ENCODE data around the gene WWC2. TPM values are rescaled to one million over a fixed set of nuclear protein-coding genes. Genes with fewer than 3 reads are reported as not detected.
"Not testable (repeated sequence)": the region's sequence is repeated elsewhere in the genome, so short reads cannot be mapped to it uniquely, and the experiment has no call there.

Gene WWC2
- total RNA-seq, 1 donor from 2014 or later: 67.3 TPM

DNA sequence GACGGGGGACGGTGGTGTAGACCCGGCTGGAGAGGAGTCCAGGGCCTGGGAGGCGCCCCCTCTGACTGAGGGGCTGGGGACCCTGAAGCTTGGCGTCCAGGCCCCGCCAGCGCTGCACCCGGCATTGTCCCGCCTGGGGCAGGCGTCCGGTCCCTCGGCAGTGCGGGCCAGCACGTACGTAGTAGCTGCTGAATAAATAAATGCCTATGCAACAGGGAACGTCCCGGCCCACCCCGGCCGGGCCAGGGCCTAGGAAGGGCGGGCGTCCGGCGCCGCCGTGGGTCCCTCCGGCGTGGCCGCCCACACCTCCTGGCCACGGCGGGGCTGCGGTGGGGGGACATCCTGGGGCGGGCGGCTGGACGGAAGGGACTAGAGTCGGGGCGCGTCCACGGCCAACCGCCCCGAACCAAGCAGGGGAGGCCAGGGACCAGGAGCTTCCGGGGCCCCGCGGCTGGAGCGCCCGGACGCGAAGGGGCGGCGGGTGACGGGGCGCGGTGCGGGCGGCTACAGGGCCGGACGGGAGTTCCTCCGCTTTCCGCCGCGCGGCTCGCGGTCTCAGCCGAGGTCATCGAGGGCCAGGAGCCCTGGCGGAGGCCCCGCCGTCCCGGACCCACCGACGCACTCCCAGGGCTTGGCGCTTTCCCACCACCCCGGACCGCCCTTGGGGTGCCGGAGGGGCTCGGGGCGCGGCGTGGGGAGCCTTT is 886 bp upstream of the WWC2 start:
- intact Hi-C loops (cut with DNase I): no loop called here
- DNase-seq (ENCODE audit: low spot score) (peak; percentile 77), ATAC-seq (peak; percentile 71)

DNA sequence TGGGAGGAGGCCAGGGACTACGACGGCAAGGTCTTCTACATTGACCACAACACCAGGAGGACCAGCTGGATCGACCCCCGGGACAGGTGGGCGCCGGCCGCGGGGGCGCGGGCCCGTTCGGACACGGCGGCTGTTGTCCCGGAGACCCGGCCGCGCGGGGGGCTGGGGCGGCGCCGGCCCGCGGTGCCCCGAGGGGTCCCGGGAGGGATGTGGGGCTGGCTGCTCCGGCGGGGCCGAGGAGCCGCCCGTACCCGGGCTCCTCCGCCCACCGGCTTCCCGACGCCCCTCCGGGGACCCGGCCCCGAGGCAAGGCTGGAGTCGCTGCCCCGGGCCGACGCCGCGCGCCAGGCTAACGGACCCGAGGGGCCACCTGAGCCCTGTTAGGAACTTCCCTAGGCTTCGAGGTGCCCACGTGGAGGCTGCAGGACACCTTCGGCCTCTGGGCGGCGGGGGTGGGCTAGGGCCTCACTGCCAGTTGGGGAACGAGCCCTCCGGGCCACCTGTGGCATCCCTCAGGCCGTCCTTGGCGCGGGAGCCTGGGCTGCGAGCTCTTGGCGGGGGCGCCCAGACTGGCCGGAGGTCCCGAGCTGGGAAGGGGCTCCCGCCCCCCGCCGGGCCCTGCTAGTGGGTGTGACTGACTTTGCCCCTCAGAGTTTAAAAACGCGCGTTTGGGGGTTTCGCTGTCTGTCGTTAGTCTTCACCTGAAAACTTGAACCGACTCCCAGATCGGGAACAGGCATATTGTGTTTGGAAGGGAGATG is 660 bp downstream of the WWC2 start:
- ATAC-seq: no peak
- intact Hi-C loops (cut with DNase I): no loop called here
- DNase-seq (ENCODE audit: low spot score): peak; percentile 68

DNA sequence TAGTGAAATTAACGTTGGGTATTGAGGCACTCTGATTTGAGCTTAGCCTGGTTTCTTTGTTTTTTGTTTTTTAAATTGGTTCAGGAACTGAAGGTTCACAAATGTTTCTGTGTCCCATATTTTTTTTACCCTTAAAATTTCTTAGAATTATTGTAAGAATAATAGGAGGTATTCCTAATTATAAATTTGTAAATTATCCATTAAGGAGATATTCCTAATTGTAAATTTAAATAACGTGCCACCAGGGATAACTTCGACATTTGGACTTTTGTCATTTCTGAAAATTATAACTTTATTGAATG is 1.2 kb downstream of the WWC2 start:
- ATAC-seq: no peak
- intact Hi-C loops (cut with DNase I): no loop called here

DNA sequence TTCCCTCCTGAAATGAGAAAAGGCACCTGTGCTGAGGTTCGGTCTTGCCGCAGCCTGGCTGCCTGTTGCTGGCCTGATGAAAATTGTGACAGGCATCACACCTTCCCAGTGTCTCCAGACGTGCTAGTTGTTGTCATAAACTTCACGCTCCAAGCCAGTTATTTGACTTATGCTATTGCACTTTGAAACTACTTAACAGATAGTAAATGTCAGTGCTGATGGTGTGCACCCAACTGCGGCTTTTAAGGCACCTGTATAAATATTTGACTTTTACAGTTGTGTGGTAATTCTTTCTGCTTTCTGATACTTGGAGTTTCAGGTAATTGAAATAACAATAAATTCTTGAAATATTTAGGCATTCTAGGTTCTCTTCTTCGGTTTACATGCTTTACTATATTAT is 1.8 kb downstream of the WWC2 start:
- DNase-seq (ENCODE audit: low spot score): no peak
- intact Hi-C loops (cut with DNase I): no loop called here
- no peak for ATAC-seq

More for the DNA sequence above, 1.2 kb downstream of the WWC2 start:
- no peak for DNase-seq (ENCODE audit: low spot score)

DNA sequence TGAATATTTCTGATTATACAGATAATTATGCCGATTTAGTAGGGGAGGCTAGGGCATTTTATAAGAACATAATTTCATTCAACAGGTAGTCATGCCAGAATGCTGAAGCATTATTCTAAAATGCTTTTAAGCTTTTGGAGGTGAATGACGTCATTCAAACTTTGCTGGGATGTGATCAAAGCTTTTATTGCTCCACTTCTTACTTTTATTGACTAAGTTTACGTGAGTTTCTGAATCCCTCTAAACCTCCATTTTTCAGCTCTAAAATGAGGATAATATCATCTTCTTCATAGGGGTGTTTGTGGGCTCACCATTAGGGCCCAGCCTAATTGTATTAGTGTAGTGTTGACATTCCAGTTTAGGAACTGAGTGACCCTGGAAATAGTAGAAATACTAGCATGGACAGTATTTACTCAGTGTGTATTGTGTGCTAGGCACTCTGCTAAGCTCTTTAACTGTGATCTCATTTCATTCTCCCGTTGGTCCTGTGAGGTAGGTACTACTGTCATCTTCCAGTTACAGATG is 3.0 kb downstream of the WWC2 start:
- intact Hi-C loops (cut with DNase I): no loop called here
- ATAC-seq (no peak), DNase-seq (ENCODE audit: low spot score) (no peak)

DNA sequence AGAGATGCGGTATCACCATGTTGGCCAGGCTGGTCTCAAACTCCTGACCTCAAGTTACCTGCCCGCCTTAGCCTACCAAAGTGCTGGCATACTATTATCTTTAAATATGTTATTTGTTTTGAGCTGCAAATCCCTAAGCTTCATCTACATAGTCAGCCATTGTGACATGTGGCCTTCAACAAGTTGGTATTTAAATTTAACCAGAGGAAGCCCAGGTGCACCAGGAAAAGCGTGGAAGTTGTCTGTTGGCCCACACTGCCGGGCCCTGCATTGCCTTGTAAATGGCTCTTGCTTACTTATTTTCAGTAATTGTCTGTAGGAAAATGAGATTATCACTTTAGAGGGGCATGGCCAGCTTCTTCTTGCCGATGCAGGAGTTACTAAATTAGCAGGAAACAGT is 6.0 kb downstream of the WWC2 start:
- DNase-seq (ENCODE audit: low spot score): no peak
- intact Hi-C loops (cut with DNase I): no loop called here
- no peak for ATAC-seq

DNA sequence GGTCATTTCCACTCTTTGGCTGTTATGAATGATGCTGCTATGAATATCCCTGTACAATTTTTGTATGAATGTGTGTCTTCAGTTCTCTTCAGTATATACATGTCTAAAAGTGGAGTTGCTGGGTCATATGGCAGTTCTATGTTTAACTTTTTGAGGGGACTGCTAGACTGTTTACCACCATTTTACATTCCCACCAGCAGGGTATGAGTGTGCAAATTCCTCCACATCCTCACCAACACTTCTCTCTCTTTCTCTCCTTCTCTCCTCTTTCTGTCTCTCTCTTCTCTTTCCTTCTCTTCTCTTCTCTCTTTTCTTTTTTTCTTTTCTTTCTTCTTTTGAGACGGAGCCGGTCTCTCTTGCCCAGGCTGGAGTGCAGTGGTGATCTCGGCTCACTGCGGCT is 7.8 kb downstream of the WWC2 start:
- intact Hi-C loops (cut with DNase I): no loop called here
- DNase-seq (ENCODE audit: low spot score) (no peak), ATAC-seq (no peak)

DNA sequence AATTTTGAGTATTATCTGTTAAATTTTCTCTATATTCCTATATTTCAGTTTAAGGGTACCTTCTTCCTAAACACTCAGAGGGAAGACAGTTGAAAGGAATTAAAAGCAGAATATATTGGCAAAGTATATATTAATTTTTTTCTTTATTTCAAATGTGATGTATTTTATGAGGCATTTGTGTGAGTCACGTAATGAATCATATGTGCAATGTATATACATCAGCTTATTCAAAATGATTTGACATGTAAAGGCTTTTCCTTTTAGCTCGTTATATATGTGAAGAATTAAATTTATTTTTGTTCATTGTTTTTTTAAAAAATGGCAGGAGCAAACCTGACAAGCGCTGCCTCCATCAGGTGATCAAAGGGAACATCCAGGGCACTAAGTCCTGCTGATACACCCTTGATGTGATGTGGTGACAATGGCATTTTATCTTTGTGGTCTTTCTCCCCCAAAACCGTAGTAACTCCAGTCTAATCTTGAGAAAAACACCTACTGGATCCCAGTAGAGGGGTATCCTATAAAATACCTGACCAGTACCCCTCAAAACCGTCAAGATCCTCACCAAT is 8.9 kb downstream of the WWC2 start:
- DNase-seq (ENCODE audit: low spot score): no peak
- no peak for ATAC-seq
- intact Hi-C loops (cut with DNase I): no loop called here

DNA sequence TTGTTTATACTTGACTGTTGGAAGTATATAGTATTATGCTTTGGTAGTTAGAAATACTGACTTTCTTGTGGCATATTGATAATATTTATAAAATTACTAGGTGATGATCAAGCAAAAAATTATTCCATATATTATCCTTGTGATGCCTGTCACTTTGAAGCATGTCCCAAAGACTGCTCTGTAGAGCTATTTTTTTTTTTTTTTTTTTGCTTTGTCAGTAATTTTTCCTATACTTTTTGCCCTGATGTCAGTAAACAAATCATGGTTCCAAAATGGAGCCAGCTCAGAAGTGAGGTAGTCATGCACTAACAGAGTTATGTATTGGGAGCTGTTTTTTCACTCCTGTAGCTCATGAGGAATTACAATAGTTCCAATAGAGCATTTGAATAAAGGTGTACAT is 11.2 kb downstream of the WWC2 start:
- DNase-seq (ENCODE audit: low spot score): no peak
- no peak for ATAC-seq

DNA sequence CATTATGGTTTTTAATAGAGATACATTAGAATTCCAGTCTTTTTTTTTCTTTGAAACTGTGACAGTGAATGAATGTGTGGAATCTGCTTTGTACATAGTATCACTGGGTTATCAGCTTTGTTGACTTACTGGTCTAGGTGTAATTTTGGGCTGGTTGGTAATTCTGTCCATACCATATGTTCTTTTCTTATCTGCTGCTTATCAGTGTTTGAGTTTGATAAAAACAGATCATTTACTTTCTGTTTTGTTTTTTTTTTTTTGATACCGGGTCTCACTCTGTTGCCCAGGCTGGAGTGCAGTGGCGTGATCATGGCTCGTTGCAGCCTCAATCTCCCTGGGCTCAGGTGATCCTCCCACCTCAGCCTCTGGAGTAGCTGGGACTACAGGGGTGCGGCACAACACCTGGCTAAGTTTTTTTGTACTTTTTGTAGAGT is 12.4 kb downstream of the WWC2 start:
- intact Hi-C loops (cut with DNase I): no loop called here
- ATAC-seq (no peak), DNase-seq (ENCODE audit: low spot score) (no peak)

More for the DNA sequence above, 11.2 kb downstream of the WWC2 start:
- intact Hi-C loops (cut with DNase I): no loop called here

DNA sequence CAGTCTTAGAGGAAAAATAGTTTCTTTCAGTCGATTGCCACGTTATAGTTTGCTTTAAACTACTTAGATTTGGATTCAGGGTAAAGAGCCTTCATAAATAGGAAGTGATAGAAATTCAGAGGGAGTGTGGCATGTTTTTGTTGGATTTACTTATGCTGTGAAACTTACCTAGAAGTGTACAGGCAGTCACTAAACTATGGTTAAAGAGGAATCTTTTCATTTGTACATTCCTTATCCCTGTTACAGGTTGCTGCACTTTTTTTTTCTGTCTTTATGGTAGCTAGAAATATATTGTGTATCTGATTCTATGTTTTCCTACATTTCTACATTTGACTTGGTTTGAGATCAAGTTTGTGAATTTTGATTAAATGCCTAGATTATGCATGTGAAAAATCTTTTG is 19.1 kb downstream of the WWC2 start:
- ATAC-seq (no peak), DNase-seq (ENCODE audit: low spot score) (no peak)
- intact Hi-C loops (cut with DNase I): no loop called here

DNA sequence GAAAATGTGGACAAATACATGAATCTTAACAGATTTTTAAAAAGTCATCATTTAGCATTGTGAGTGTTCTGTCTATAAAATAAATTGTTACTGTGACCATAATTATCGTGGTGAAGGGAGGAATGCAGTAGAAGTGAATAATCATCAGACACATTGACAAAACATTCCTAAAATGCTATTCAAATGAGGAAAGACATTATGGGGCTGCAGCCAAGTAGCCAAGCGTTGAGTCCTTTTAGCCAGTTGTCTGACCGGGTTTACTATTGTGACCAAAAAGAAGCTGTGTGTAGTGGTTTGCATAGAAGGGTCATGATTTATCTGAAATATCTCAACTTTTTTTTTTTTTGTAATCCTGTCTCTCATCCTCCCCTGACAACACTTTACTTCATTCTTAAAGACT is 19.5 kb downstream of the WWC2 start:
- DNase-seq (ENCODE audit: low spot score) (no peak), ATAC-seq (peak; percentile 55)
- intact Hi-C loops (cut with DNase I): no loop called here

DNA sequence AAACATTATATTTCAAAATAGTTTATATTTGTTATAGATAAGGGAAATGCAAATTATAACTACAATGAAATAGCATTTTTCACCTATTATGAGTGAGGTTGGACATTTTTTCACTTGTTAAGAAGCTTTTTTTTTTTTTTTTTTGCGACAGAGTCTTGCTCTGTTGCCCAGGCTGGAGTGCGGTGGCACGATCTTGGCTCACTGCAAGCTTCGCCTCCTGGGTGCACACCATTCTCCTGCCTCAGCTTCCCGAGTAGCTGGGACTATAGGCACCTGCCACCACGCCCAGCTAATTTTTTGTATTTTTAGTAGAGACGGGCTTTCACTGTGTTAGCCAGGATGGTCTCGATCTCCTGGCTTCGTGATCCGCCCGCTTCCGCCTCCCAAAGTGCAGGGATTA is 22.6 kb downstream of the WWC2 start:
- intact Hi-C loops (cut with DNase I); ATAC-seq; DNase-seq (ENCODE audit: low spot score): not testable (repeated sequence)

DNA sequence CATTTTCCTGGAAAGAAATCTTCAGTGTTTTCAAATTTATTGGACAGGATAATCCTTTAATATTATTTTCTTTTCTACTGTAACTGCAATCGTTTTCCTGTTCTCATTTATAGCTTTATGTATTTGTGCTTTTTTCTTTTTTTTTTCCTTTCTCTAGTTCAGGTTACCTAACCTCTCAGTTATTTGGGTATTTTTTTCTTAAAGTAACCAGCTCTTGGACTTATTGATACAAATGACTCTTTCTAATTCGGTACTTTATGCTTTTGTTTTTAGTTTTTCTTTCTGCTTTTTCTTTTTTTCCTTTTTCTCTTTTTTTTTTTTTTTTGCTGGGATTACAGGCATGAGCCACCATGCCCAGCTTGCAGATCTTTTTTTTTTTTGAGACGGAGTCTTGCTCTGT is 25.2 kb downstream of the WWC2 start:
- intact Hi-C loops (cut with DNase I): no loop called here
- no peak for DNase-seq (ENCODE audit: low spot score)
- ATAC-seq: no peak

DNA sequence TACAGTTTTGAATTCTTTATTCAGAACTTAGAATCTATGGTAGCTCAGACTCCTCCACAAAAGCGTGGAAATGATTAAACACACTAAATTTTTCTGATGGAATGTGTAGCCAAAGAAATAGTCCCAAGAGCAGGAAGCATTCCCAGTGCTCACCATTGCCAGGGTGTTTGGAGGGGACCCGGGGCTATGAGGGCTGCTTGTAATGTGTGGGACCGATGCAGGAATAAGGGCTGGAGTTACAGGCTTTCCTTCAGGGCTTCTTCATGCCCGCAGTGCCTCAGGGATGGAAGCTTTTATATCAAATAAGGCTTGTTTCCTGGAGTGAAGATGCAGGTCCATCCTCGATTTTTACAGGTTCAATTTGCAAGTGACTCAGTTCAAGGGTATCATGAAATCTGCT is 25.8 kb downstream of the WWC2 start:
- no peak for ATAC-seq
- DNase-seq (ENCODE audit: low spot score): no peak
- intact Hi-C loops (cut with DNase I): no loop called here

DNA sequence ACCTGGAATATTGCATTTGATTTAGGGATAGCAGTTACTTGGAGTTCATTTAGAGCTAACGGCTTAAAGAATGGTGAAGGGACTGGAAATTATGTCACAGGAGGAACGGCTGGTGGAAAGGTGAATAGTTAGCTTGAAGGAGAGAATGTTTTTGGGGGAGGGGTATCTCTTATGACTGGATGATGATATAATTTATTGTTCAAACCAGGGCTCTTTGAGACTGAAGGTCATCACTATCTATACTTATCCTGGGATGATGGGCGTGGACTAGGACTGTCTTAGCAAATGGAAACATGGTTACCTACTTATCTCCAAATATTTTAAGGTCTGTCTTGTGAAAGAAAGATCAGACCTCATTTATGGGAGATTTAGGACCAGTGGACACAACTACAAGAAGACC is 30.1 kb downstream of the WWC2 start:
- intact Hi-C loops (cut with DNase I): no loop called here
- ATAC-seq (no peak), DNase-seq (ENCODE audit: low spot score) (no peak)

DNA sequence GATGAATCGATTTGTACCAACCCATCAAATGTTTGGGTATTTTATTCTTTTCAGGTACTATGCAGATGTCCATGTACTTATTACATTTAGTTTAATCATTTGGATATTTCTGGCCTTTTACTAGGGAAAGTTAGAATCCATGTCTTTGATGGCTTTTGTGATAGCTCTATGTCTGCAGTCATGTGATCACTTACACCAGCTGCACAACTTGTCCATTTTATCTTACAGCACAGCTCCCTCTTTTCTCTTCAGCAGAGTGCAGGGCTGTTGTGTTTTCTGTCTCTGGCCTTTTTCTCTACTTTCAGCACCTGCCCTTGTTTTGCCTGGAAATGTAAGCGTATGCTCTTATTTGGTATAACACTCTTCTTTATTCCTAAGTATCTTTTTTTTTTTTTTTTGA is 30.6 kb downstream of the WWC2 start:
- DNase-seq (ENCODE audit: low spot score): no peak
- intact Hi-C loops (cut with DNase I): no loop called here
- no peak for ATAC-seq

DNA sequence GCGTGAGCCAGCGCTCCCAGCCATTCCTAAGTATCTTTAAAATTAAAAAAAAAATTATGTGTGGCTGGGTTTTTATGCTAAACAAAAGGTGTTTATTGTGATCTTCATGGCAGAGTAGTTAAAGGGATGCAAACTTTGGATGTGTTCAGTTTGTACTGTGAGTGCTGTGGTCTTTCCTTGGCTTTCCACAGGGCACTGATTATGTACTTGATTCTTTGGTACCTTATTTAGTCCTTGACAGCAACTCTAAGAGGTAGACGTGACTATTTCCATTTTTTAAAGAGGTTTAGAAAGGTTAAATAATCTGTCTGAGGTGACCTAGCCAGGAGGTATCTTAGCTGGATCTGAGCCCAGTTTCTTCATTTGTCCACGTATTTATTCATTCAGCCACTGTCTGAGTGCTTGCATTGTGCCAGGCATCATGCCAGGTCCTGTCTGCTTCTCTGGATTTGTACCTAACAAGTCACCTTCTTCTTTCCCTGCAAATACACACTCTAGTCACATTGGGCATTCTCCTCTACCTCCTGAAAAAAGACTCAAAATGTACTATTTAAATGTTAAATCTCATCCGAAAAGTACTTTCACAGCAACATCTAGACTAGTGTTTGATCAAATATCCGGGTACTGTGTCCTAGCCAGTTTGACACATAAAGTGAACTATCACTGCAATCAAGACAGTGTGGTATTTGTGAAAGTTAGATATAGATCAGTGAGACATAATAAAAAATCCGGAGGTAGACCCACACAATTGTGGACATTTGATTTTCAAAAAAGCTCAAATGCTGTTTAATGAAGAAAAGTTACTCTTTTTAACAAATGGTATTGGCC is 31.5 kb downstream of the WWC2 start:
- no peak for ATAC-seq
- no peak for DNase-seq (ENCODE audit: low spot score)
- intact Hi-C loops (cut with DNase I): no loop called here

DNA sequence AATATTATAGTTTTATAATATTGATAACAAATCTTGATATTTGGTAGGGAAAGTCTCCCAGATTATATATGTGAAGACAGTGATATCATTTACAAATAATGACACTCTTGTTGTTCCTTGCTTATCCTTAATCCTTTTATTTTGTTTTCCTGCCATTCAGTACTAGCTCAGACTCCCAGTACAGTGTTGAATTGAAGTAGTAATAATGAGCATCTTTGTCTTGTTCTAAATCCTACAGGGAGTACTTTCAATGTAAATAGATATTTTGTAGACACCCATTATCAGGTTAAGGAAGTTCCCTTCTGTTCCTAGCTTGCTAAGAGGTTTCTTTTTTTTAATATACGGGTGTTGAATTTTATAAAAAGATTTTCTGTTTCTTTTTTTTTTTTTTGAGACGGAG is 33.0 kb downstream of the WWC2 start:
- ATAC-seq: no peak
- intact Hi-C loops (cut with DNase I): no loop called here

DNA sequence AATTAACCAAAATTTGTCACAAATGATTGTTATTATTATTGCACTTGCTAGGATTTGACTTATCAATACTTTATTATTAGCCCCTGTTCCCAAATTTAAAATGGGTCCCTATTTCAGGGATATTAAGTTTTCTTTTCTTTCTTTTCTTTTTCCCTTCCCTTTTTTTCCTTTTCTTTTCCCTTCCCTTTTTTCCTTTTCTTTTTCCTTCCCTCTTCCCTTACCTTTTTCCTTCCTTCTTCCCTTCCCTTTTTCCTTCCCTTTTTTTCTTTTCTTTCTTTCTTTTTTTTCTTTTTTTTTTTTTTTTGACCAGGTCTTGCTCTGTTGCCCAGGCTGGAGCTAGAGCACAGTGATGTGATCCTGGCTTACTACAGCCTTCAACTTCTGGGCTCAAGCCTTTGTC is 33.8 kb downstream of the WWC2 start:
- no peak for DNase-seq (ENCODE audit: low spot score)

More for the DNA sequence above, 33.0 kb downstream of the WWC2 start:
- DNase-seq (ENCODE audit: low spot score): no peak

More for the DNA sequence above, 33.8 kb downstream of the WWC2 start:
- no peak for ATAC-seq
- intact Hi-C loops (cut with DNase I): no loop called here
